GM12864 (cell line): ENCODE measurements around the gene CC2D1A.
A peak's percentile ranks its signal among the peaks of the same experiment; 100 is the strongest.

Experiments
- DNase-seq: peaks from one replicate; pipeline ENCODE4 v3.0.0-alpha.2; 2011; ENCODE audit warnings: low read depth
- H3K4me3 ChIP-seq: 2 replicates; pipeline ENCODE4 v1.5.1; 2011; ENCODE audit warnings: mild to moderate bottlenecking, low read depth, low read length, control low read depth
- CTCF ChIP-seq: IDR thresholded peaks from 2 replicates; pipeline ENCODE4 v1.5.1; 2011; ENCODE audit warnings: low read depth, mild to moderate bottlenecking, moderate library complexity, low read length, control low read depth, inconsistent platforms; ENCODE audit errors: missing control alignments

The CC2D1A gene

GRCh38 chr19:13906521-13906904, 512 bp downstream of the CC2D1A start:
- no peak for TF ChIP-seq CTCF
- peak overlapping the region; percentile 77 for H3K4me3 ChIP-seq
- no peak for DNase-seq

GRCh38 chr19:13906910-13907309, 909 bp downstream of the CC2D1A start:
- no peak for DNase-seq
- no peak for TF ChIP-seq CTCF
- H3K4me3 ChIP-seq: peak overlapping the region; percentile 77

GRCh38 chr19:13908674-13909073, 2.7 kb downstream of the CC2D1A start:
- no peak for TF ChIP-seq CTCF
- no peak for DNase-seq
- H3K4me3 ChIP-seq: no peak overlapping the region

GRCh38 chr19:13909430-13909829, 3.4 kb downstream of the CC2D1A start:
- no peak overlapping the region for H3K4me3 ChIP-seq
- DNase-seq: no peak
- TF ChIP-seq CTCF: no peak

- DNase-seq: no peak
- H3K4me3 ChIP-seq: no peak overlapping the region
- no peak for TF ChIP-seq CTCF
These were observed 7.4 kb downstream of the CC2D1A start for GRCh38 chr19:13913352-13913751.

GRCh38 chr19:13914777-13915176, 8.8 kb downstream of the CC2D1A start:
- DNase-seq: no peak
- no peak for TF ChIP-seq CTCF
- no peak overlapping the region for H3K4me3 ChIP-seq

GRCh38 chr19:13917888-13918406, 11.9 kb downstream of the CC2D1A start:
- no peak for TF ChIP-seq CTCF
- H3K4me3 ChIP-seq: no peak overlapping the region
- DNase-seq: no peak
